ENCODE data around the gene OR51A2.
"Not testable (repeated sequence)": the region's sequence is repeated elsewhere in the genome, so short reads cannot be mapped to it uniquely, and the experiment has no call there.

OR51A2 gene

GRCh38 chr11:4955613-4956012, at the start of gene OR51A2:
Gene OR51A2, minus strand, starts transcription at chr11:4955713. Its CDS starts 0 bp downstream, at chr11:4955713.
- not testable (repeated sequence) for H3K4me3 ChIP-seq, H3K9ac ChIP-seq, H3K4me2 ChIP-seq, H4K20me1 ChIP-seq, H3K27ac ChIP-seq, H3K27me3 ChIP-seq, H3K4me1 ChIP-seq, H3K36me3 ChIP-seq, H3K9me3 ChIP-seq

- Histone ChIP-seq H3K4me3 (no peak overlapping the region), H3K27me3 (no peaks in the 10 kb centered on the region), H3K9ac (no peak overlapping the region), H3K4me2 (no peak overlapping the region), H3K4me1 (no peaks in the 10 kb centered on the region), H3K9me3 (no peaks in the 10 kb centered on the region), H4K20me1 (no peaks in the 10 kb centered on the region), H3K36me3 (no peaks in the 10 kb centered on the region), H3K27ac (no peak overlapping the region)
- no peak for TF ChIP-seq Cebpa-rat (IDR thresholded peaks at IDR 0.05)
Observed at GRCh38 chr11:5004424-5005274, 49.1 kb upstream of the OR51A2 start.

GRCh38 chr11:4994551-4994950, 39.0 kb upstream of the OR51A2 start, which contains the start of gene OR51L1:
Gene OR51L1, plus strand, starts transcription at chr11:4994851. Its CDS starts 4,132 bp downstream, at chr11:4998983.
- no peaks in the 10 kb centered on the region for H4K20me1 ChIP-seq
- no peak within 1 kb of the TSS for H3K9ac ChIP-seq
- no peak within 1 kb of the TSS for H3K4me2 ChIP-seq
- no peak for TF ChIP-seq Cebpa-rat (IDR thresholded peaks at IDR 0.05)
- H3K27me3 ChIP-seq: no peaks in the 10 kb centered on the region
- no peaks in the 10 kb centered on the region for H3K36me3 ChIP-seq
- no peaks in the 10 kb centered on the region for H3K4me1 ChIP-seq
- H3K4me3 ChIP-seq: no peak within 1 kb of the TSS
- H3K9me3 ChIP-seq: no peaks in the 10 kb centered on the region
- no peak within 1 kb of the TSS for H3K27ac ChIP-seq

DNA sequence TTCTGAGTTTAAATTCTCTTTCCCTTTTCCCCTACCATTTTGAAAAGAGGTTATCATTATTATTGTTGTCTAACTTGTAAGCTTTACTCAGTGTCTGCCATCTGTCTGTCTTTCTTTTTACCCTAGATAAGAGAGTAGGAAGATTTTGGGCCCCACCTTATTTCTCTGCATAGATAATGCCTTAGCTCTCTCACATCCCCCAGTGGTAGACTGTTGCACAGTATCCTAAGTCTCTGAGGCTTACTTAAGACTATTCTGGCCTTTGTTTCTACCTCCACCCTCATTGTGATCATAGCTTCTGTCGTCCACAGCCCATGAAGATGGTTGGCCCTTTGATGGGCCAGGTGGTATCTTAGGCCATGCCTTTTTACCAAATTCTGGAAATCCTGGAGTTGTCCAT, 35.5 kb upstream of the OR51A2 start:
- H3K9me3 ChIP-seq: no peaks in the 10 kb centered on the region
- no peak for TF ChIP-seq Cebpa-rat (IDR thresholded peaks at IDR 0.05)
- no peaks in the 10 kb centered on the region for H3K36me3 ChIP-seq
- H3K4me2 ChIP-seq: no peak overlapping the region
- H3K9ac ChIP-seq: no peak overlapping the region
- no peak overlapping the region for H3K27ac ChIP-seq
- no peak overlapping the region for H3K4me3 ChIP-seq
- H3K4me1 ChIP-seq: no peaks in the 10 kb centered on the region
- H3K27me3 ChIP-seq: no peaks in the 10 kb centered on the region
- H4K20me1 ChIP-seq: no peaks in the 10 kb centered on the region

DNA sequence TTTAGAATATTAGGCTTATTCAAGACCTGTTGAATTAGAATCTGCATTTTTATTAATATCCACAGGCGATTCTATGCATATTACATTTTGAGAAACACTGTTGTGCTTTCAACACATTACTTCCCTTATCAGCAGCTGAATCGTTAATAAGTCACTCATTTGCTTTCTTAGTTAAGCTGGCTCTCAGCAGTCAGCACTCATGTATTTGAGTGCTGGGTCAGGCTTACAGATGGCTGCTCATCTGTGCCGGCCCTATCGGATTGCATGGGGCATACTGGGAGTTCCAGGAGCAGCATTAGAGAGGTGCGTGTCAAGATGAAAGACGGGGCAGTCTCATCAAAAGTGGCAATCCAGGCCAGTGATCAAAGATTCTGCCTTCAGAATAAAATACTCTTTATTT, 28.3 kb upstream of the OR51A2 start:
- H4K20me1 ChIP-seq: no peaks in the 10 kb centered on the region
- no peaks in the 10 kb centered on the region for H3K9me3 ChIP-seq
- H3K27me3 ChIP-seq: no peaks in the 10 kb centered on the region
- H3K27ac ChIP-seq: no peak overlapping the region
- no peak overlapping the region for H3K4me2 ChIP-seq
- H3K4me3 ChIP-seq: no peak overlapping the region
- no peaks in the 10 kb centered on the region for H3K36me3 ChIP-seq
- H3K9ac ChIP-seq: no peak overlapping the region
- no peaks in the 10 kb centered on the region for H3K4me1 ChIP-seq
- TF ChIP-seq Cebpa-rat (IDR thresholded peaks at IDR 0.05): no peak

- no peak overlapping the region for H3K9ac ChIP-seq
- TF ChIP-seq Cebpa-rat (IDR thresholded peaks at IDR 0.05): no peak
- H3K4me2 ChIP-seq: no peak overlapping the region
- H3K4me1 ChIP-seq: no peaks in the 10 kb centered on the region
- H3K36me3 ChIP-seq: no peaks in the 10 kb centered on the region
- no peaks in the 10 kb centered on the region for H4K20me1 ChIP-seq
- H3K4me3 ChIP-seq: no peak overlapping the region
- peaks cover 4% of the 10 kb centered on the region; the same call in 1 of the 2 replicates for H3K9me3 ChIP-seq
- H3K27ac ChIP-seq: no peak overlapping the region
- no peaks in the 10 kb centered on the region for H3K27me3 ChIP-seq
Observed at GRCh38 chr11:4982678-4983077, 27.2 kb upstream of the OR51A2 start.

GRCh38 chr11:4979036-4979435, 23.5 kb upstream of the OR51A2 start:
- Histone ChIP-seq H4K20me1 (no peaks in the 10 kb centered on the region), H3K27me3 (no peaks in the 10 kb centered on the region), H3K9ac (no peak overlapping the region), H3K4me1 (no peaks in the 10 kb centered on the region), H3K27ac (no peak overlapping the region), H3K4me3 (no peak overlapping the region), H3K4me2 (no peak overlapping the region), H3K36me3 (no peaks in the 10 kb centered on the region), H3K9me3 (peaks cover 6% of the 10 kb centered on the region; the same call in 1 of the 2 replicates)
- no peak for TF ChIP-seq Cebpa-rat (IDR thresholded peaks at IDR 0.05)

- Histone ChIP-seq H3K9me3 (peaks cover 6% of the 10 kb centered on the region; the same call in 1 of the 2 replicates), H3K4me2 (no peak overlapping the region), H3K27me3 (no peaks in the 10 kb centered on the region), H4K20me1 (no peaks in the 10 kb centered on the region), H3K9ac (no peak overlapping the region), H3K36me3 (no peaks in the 10 kb centered on the region), H3K4me3 (no peak overlapping the region), H3K27ac (no peak overlapping the region), H3K4me1 (no peaks in the 10 kb centered on the region)
- no peak for TF ChIP-seq Cebpa-rat (IDR thresholded peaks at IDR 0.05)
Observed at GRCh38 chr11:4975436-4975835, 19.9 kb upstream of the OR51A2 start.

GRCh38 chr11:4962816-4963215, 7.3 kb upstream of the OR51A2 start:
- 0 out of 2 replicates have a peak, but pooled peaks cover 3% of the 10 kb centered on the region for H3K9me3 ChIP-seq
- no peak for TF ChIP-seq Cebpa-rat (IDR thresholded peaks at IDR 0.05)
- H3K27me3 ChIP-seq: no peaks in the 10 kb centered on the region
- H3K4me1 ChIP-seq: no peaks in the 10 kb centered on the region
- H3K9ac ChIP-seq: no peak overlapping the region
- H3K4me2 ChIP-seq: no peak overlapping the region
- no peak overlapping the region for H3K27ac ChIP-seq
- H3K36me3 ChIP-seq: no peaks in the 10 kb centered on the region
- no peaks in the 10 kb centered on the region for H4K20me1 ChIP-seq
- no peak overlapping the region for H3K4me3 ChIP-seq

DNA sequence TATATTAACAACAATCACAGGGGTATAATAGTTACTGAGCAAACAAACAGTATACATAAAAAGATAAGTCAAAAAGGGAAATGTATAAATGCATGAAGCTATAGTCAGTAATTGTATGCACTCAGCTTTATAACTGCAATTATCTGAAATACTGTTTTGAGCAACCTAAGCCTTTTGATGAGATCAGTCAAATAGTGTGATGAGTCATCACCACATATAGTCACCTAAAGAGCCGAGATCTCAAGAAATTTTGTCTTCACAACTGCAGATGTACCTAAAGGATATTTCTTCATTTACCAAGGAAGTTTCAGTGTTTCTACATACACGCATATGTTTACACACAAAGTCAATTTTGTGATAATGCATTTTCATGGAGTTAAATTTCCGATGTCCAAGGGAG, 5.4 kb upstream of the OR51A2 start:
- H4K20me1 ChIP-seq: no peaks in the 10 kb centered on the region
- no peaks in the 10 kb centered on the region for H3K4me1 ChIP-seq
- 0 out of 2 replicates have a peak, but pooled peaks cover 3% of the 10 kb centered on the region for H3K9me3 ChIP-seq
- H3K9ac ChIP-seq: no peak overlapping the region
- TF ChIP-seq Cebpa-rat (IDR thresholded peaks at IDR 0.05): no peak
- H3K27ac ChIP-seq: no peak overlapping the region
- H3K27me3 ChIP-seq: no peaks in the 10 kb centered on the region
- H3K36me3 ChIP-seq: no peaks in the 10 kb centered on the region
- H3K4me3 ChIP-seq: no peak overlapping the region
- no peak overlapping the region for H3K4me2 ChIP-seq

All from BLaER1 (cell line).